K562 (cell line): ENCODE results near the gene DPM2. TPM values are rescaled to one million over a fixed set of nuclear protein-coding genes. Genes with fewer than 3 reads are reported as not detected.
A peak's percentile ranks its signal among the peaks of the same experiment; 100 is the strongest.

Source experiments
- BCOR ChIP-seq: fragments of 450-650 bp; IDR thresholded peaks from 2 replicates; pipeline ENCODE4 v1.6.1; 2016
- BDP1 ChIP-seq: IDR thresholded peaks from 3 replicates; pipeline ENCODE4 v1.6.1; 2011; ENCODE audit not compliant: insufficient read length, insufficient read depth
- COPS2 ChIP-seq: fragments of 450-650 bp; conservative IDR thresholded peaks from 2 replicates; pipeline ENCODE4 v1.6.1; 2016; ENCODE audit warnings: mild to moderate bottlenecking, moderate library complexity
- CSDE1 ChIP-seq, 2 experiments: fragments of 450-650 bp; IDR thresholded peaks; 2 replicates each; pipeline ENCODE4 v1.6.1; 2016; ENCODE audit warnings: mild to moderate bottlenecking in 1 of 2
- KAT7 ChIP-seq: sonication (generic); formaldehyde crosslinking; IDR thresholded peaks from 2 replicates; pipeline ENCODE4 v1.8.0; 2022; ENCODE audit warnings: missing genetic modification reagents, mild to moderate bottlenecking, borderline replicate concordance
- KDM1A ChIP-seq, 2 experiments: fragments of 450-650 bp; IDR thresholded peaks; 2 replicates each; pipeline ENCODE4 v1.6.1; 2016; ENCODE audit warnings: mild to moderate bottlenecking in 2 of 2
- LCOR ChIP-seq: sonication (generic); formaldehyde crosslinking; IDR thresholded peaks from 2 replicates; pipeline ENCODE4 v1.8.0; 2022; ENCODE audit warnings: mild to moderate bottlenecking, missing genetic modification reagents
- NFE2L1 ChIP-seq: fragments of 450-650 bp; IDR thresholded peaks from 2 replicates; pipeline ENCODE4 v1.6.1; 2016; ENCODE audit warnings: missing genetic modification characterization, low read depth, mild to moderate bottlenecking, missing compliant biosample characterization, moderate library complexity, borderline replicate concordance
- PPARD ChIP-seq: fragments of 250-450 bp; sonication (Bioruptor Pico); IDR thresholded peaks from 2 replicates; pipeline ENCODE4 v1.8.0; 2022; ENCODE audit warnings: inconsistent platforms, mild to moderate bottlenecking, moderate library complexity
- ZKSCAN3 ChIP-seq: fragments of 250-450 bp; sonication (Bioruptor Pico); IDR thresholded peaks from 2 replicates; pipeline ENCODE4 v1.4.0; 2020
- ZNF146 ChIP-seq: IDR thresholded peaks from one replicate; pipeline ENCODE4 v1.6.1; 2018; ENCODE audit warnings: missing compliant biosample characterization; ENCODE audit not compliant: unreplicated experiment
- ZNF224 ChIP-seq: sonication (generic); formaldehyde crosslinking; IDR thresholded peaks from 2 replicates; pipeline ENCODE4 v1.8.0; 2022; ENCODE audit warnings: mild to moderate bottlenecking, missing genetic modification reagents
- ZNF780A ChIP-seq: fragments of 250-450 bp; sonication (Bioruptor Pico); IDR thresholded peaks from 2 replicates; pipeline ENCODE4 v1.5.0; 2021; ENCODE audit warnings: mild to moderate bottlenecking
- polyA plus RNA-seq, 8 experiments: library from polyadenylated mRNA; depleted of rRNA in 4 of 8; stranded (reverse) in 5 of 8; unstranded in 3 of 8; fragments of >200 nt; fragmentation: Nextera tagmentation in 2 of 8; fragmentation: Illumina TruSeq in 1 of 8; extraction: Ambion mirVana in 2 of 8; extraction: Trizol in 1 of 8; gene quantifications; 2 replicates each; pipeline versions ENCODE4 v1.2.1 to v1.2.3, GENCODE V29; 2011 to 2014; ENCODE audit warnings: inconsistent platforms in 1 of 8, missing spikeins in 1 of 8
- total RNA-seq, 7 experiments: library from RNA; depleted of rRNA in 6 of 7; stranded (reverse); fragments of >200 nt in 6 of 7; fragmentation: Illumina TruSeq in 2 of 7; extraction: Trizol in 2 of 7; gene quantifications; 2 replicates each; pipeline versions ENCODE4 v1.2.1 to v1.2.3, GENCODE V29; 2011 to 2021; ENCODE audit warnings: low replicate concordance in 1 of 7
- TF ChIP-seq, protein P1 (sequence below): fragments of 450-650 bp; formaldehyde crosslinking; IDR thresholded peaks from 2 replicates; pipeline ENCODE4 v1.4.0; 2020; ENCODE audit warnings: mild to moderate bottlenecking, mixed read lengths
- TF ChIP-seq, protein P2 (sequence below), 2 experiments: fragments of 450-650 bp in 1 of 2; sonication (generic) in 1 of 2; formaldehyde crosslinking in 1 of 2; IDR thresholded peaks in 1 of 2; conservative IDR thresholded peaks in 1 of 2; 2 replicates each; pipeline versions ENCODE4 v1.6.1 to v1.8.1; 2016 to 2023; ENCODE audit warnings: mild to moderate bottlenecking in 2 of 2, moderate library complexity in 2 of 2, inconsistent platforms in 1 of 2, missing genetic modification reagents in 1 of 2
- TF ChIP-seq, protein P3 (sequence below): sonication (generic); formaldehyde crosslinking; IDR thresholded peaks from 2 replicates; pipeline ENCODE4 v1.8.0; 2022; ENCODE audit warnings: mild to moderate bottlenecking, low read depth, missing genetic modification reagents
- TF ChIP-seq, protein P4 (sequence below): sonication (generic); formaldehyde crosslinking; IDR thresholded peaks from 2 replicates; pipeline ENCODE4 v1.8.0; 2022; ENCODE audit warnings: mild to moderate bottlenecking, missing genetic modification reagents
- TF ChIP-seq, protein P5 (sequence below): fragments of 250-450 bp; sonication (Bioruptor Pico); IDR thresholded peaks from 2 replicates; pipeline ENCODE4 v1.5.0; 2021; ENCODE audit warnings: mild to moderate bottlenecking, borderline replicate concordance
- TF ChIP-seq, protein P6 (sequence below): sonication (generic); formaldehyde crosslinking; IDR thresholded peaks from 2 replicates; pipeline ENCODE4 v1.8.1; 2022; ENCODE audit warnings: missing genetic modification reagents

Gene DPM2
- total and polyA plus RNA-seq, 9 of the 15 experiments (the other 6 are each of a cell fraction or from before 2014, with no cell fraction given): 43.5 to 126 (median 71.1) TPM

DNA sequence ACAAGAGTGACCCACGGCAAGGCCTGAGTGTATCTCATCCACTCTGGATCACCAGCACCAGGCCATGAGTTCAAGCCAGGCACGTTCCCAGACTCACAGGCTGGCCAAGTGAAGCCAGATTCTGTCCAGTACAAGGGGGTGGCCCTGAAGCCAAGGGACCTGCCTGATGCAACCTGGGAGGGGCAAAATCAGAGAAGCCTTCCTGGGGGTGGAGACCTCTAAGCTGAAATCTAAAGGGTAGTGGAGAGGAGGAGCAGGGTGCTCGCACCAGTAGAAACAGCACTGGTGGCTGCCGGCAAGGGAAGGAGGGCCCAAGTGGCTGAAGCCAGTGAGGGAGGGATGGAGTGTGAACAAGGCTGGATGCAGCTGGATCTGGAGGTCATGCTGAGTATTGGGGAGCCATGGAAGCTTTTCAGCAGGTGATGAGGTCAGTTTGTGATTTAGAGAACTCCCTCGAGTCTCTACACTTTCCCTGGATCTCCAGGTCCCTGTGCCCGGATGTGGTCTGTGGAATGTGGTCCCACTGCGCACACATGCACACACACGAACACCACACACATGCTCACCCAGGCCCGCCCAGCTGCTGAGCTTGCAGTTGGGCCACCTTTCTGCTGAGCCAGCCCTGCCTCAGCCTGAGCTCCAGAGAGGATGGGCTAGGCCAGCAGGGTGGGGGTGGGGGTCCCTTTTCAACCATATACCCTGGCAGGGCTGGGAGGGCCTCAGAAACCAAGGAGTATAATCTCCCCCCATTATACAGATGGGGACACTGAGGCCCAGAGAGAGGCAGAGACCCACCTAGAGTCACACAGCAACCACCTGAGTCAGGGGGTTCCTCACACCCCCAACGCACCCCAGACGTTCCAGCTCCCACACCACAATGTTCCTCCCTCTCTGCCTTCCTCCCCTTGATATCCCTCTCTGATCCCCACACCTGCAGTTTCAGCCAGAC, 8.7 kb downstream of the DPM2 start (continued):
- TF ChIP-seq, protein P1, sequence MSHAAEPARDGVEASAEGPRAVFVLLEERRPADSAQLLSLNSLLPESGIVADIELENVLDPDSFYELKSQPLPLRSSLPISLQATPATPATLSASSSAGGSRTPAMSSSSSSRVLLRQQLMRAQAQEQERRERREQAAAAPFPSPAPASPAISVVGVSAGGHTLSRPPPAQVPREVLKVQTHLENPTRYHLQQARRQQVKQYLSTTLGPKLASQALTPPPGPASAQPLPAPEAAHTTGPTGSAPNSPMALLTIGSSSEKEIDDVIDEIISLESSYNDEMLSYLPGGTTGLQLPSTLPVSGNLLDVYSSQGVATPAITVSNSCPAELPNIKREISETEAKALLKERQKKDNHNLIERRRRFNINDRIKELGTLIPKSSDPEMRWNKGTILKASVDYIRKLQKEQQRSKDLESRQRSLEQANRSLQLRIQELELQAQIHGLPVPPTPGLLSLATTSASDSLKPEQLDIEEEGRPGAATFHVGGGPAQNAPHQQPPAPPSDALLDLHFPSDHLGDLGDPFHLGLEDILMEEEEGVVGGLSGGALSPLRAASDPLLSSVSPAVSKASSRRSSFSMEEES (CRISPR knock-in tag): no peak
- TF ChIP-seq ZNF224 (CRISPR knock-in tag) (no peak), CSDE1 (IDR thresholded peaks at IDR 0.05) (no peak), ZNF146 (CRISPR knock-in tag) (no peak), ZKSCAN3 (CRISPR knock-in tag) (no peak), BDP1 (no peak), BCOR (peak; percentile 86), LCOR (no peak), COPS2 (no peak), KAT7 (CRISPR knock-in tag) (no peak), PPARD (CRISPR knock-in tag) (no peak), NFE2L1 (tag) (no peak), KDM1A (IDR thresholded peaks at IDR 0.05) (no peak), ZNF780A (CRISPR knock-in tag) (no peak)
- TF ChIP-seq, protein P2, sequence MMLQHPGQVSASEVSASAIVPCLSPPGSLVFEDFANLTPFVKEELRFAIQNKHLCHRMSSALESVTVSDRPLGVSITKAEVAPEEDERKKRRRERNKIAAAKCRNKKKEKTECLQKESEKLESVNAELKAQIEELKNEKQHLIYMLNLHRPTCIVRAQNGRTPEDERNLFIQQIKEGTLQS (IDR thresholded peaks at IDR 0.05): peak; percentile 43; the same call in 1 of the 2 replicates
- TF ChIP-seq, protein P2 (CRISPR knock-in tag; conservative IDR thresholded peaks at IDR 0.05): no peak
- TF ChIP-seq, protein P3, sequence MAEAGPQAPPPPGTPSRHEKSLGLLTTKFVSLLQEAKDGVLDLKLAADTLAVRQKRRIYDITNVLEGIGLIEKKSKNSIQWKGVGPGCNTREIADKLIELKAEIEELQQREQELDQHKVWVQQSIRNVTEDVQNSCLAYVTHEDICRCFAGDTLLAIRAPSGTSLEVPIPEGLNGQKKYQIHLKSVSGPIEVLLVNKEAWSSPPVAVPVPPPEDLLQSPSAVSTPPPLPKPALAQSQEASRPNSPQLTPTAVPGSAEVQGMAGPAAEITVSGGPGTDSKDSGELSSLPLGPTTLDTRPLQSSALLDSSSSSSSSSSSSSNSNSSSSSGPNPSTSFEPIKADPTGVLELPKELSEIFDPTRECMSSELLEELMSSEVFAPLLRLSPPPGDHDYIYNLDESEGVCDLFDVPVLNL (CRISPR knock-in tag): no peak
- TF ChIP-seq, protein P4, sequence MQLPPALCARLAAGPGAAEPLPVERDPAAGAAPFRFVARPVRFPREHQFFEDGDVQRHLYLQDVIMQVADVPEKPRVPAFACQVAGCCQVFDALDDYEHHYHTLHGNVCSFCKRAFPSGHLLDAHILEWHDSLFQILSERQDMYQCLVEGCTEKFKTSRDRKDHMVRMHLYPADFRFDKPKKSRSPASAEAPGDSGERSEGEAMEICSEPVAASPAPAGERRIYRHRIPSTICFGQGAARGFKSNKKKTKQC (CRISPR knock-in tag): no peak
- TF ChIP-seq, protein P5, sequence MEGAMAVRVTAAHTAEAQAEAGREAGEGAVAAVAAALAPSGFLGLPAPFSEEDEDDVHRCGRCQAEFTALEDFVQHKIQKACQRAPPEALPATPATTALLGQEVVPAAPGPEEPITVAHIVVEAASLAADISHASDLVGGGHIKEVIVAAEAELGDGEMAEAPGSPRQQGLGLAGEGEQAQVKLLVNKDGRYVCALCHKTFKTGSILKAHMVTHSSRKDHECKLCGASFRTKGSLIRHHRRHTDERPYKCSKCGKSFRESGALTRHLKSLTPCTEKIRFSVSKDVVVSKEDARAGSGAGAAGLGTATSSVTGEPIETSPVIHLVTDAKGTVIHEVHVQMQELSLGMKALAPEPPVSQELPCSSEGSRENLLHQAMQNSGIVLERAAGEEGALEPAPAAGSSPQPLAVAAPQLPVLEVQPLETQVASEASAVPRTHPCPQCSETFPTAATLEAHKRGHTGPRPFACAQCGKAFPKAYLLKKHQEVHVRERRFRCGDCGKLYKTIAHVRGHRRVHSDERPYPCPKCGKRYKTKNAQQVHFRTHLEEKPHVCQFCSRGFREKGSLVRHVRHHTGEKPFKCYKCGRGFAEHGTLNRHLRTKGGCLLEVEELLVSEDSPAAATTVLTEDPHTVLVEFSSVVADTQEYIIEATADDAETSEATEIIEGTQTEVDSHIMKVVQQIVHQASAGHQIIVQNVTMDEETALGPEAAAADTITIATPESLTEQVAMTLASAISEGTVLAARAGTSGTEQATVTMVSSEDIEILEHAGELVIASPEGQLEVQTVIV (CRISPR knock-in tag): no peak
- TF ChIP-seq, protein P6, sequence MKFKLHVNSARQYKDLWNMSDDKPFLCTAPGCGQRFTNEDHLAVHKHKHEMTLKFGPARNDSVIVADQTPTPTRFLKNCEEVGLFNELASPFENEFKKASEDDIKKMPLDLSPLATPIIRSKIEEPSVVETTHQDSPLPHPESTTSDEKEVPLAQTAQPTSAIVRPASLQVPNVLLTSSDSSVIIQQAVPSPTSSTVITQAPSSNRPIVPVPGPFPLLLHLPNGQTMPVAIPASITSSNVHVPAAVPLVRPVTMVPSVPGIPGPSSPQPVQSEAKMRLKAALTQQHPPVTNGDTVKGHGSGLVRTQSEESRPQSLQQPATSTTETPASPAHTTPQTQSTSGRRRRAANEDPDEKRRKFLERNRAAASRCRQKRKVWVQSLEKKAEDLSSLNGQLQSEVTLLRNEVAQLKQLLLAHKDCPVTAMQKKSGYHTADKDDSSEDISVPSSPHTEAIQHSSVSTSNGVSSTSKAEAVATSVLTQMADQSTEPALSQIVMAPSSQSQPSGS (CRISPR knock-in tag): no peak
